ENCODE data around the gene EPS15.

DNA sequence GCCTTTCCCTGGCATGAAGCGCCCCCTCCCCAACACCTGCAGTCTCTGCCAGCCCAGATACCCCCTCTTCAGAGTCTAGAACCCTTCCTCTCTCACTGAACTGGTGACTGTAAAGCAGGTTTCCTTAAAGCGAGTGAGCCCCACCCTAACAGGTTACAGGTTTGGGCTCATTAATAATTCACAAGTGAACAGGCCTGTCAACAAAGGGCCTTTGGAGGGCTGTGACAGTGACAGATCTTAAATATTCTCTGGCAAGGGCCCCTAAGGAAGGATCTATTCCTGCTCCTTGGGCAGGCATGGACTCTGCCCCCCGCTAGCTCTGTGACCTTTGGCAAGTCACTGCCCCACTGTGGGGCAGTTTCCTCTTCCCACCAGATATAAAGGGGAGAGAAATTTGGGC, 183.1 kb downstream of the EPS15 start:
- TF ChIP-seq POLR2A (IDR thresholded peaks at IDR 0.05) = no peak
- TF ChIP-seq, protein P1, sequence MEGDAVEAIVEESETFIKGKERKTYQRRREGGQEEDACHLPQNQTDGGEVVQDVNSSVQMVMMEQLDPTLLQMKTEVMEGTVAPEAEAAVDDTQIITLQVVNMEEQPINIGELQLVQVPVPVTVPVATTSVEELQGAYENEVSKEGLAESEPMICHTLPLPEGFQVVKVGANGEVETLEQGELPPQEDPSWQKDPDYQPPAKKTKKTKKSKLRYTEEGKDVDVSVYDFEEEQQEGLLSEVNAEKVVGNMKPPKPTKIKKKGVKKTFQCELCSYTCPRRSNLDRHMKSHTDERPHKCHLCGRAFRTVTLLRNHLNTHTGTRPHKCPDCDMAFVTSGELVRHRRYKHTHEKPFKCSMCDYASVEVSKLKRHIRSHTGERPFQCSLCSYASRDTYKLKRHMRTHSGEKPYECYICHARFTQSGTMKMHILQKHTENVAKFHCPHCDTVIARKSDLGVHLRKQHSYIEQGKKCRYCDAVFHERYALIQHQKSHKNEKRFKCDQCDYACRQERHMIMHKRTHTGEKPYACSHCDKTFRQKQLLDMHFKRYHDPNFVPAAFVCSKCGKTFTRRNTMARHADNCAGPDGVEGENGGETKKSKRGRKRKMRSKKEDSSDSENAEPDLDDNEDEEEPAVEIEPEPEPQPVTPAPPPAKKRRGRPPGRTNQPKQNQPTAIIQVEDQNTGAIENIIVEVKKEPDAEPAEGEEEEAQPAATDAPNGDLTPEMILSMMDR (IDR thresholded peaks at IDR 0.05) = no peak

Measured in transverse colon (tissue), 3 donors.